Cardiac septum (tissue), 1 donor: ENCODE data around the gene TMPRSS12. TPM values are rescaled to one million over a fixed set of nuclear protein-coding genes. Genes with fewer than 3 reads are reported as not detected.

ENCODE experiments used
- total RNA-seq: library from RNA; stranded (reverse); fragmentation: NEBNext Ultra II Directional; extraction: Animal tissue kit (Norgen Biotek cat#: 25700); gene quantifications from one replicate; pipeline ENCODE4 v1.2.1, GENCODE V29; 2021
- donor health status: DM: no; HTN: no; CAD: no.

Gene TMPRSS12
- total RNA-seq, 1 donor from 2014 or later: not detected

Other genes with a start within 250 kb of the TMPRSS12 start
- 26.4 TPM for gene ATF1, start 78.8 kb upstream of the TMPRSS12 start, total RNA-seq
- gene HIGD1C, start 109.6 kb downstream of the TMPRSS12 start, total RNA-seq: not detected
- gene SLC11A2, start 183.5 kb downstream of the TMPRSS12 start, total RNA-seq: 22.0 TPM
- gene LETMD1, start 205.4 kb downstream of the TMPRSS12 start, total RNA-seq: 27.3 TPM
- 30.1 TPM for gene CSRNP2, start 240.7 kb downstream of the TMPRSS12 start, total RNA-seq